Kidney tubule cell (primary cell): ENCODE data around the gene BCL11B.

Experiments used
- DNase-seq: peaks from one replicate; pipeline ENCODE4 v3.0.0-alpha.2; 2018; ENCODE audit warnings: low spot score

BCL11B gene

GRCh38 chr14:99181804-99182520 is 90.0 kb downstream of the BCL11B start:
- no peak for DNase-seq

- no peak for DNase-seq
These were observed 90.8 kb downstream of the BCL11B start for GRCh38 chr14:99181241-99181640.

- no peak for DNase-seq
These were observed 92.1 kb downstream of the BCL11B start for GRCh38 chr14:99179946-99180345.

GRCh38 chr14:99179506-99179905 is 92.5 kb downstream of the BCL11B start:
- no peak for DNase-seq

GRCh38 chr14:99177886-99178835 is 93.8 kb downstream of the BCL11B start:
- no peak for DNase-seq

GRCh38 chr14:99177046-99177655 is 94.8 kb downstream of the BCL11B start:
- no peak for DNase-seq

GRCh38 chr14:99176156-99176945 is 95.6 kb downstream of the BCL11B start:
- no peak for DNase-seq

GRCh38 chr14:99175331-99176155 is 96.5 kb downstream of the BCL11B start:
- no peak for DNase-seq

- no peak for DNase-seq
These were observed 97.2 kb downstream of the BCL11B start for GRCh38 chr14:99174770-99175319.

- DNase-seq: no peak
These were observed 97.8 kb downstream of the BCL11B start for GRCh38 chr14:99174081-99174769.

GRCh38 chr14:99173506-99173905 is 98.5 kb downstream of the BCL11B start:
- DNase-seq: no peak

- DNase-seq: no peak
These were observed 98.9 kb downstream of the BCL11B start for GRCh38 chr14:99173086-99173485.

- DNase-seq: no peak
These were observed 100.6 kb downstream of the BCL11B start for GRCh38 chr14:99171396-99171795.

- no peak for DNase-seq
These were observed 102.1 kb downstream of the BCL11B start for GRCh38 chr14:99169776-99170356.

GRCh38 chr14:99168330-99168729 is 103.7 kb downstream of the BCL11B start:
- no peak for DNase-seq

GRCh38 chr14:99166506-99166905 is 105.5 kb downstream of the BCL11B start:
- DNase-seq: no peak

- no peak for DNase-seq
These were observed 107.3 kb downstream of the BCL11B start for GRCh38 chr14:99164712-99165111.

GRCh38 chr14:99163446-99163845 is 108.6 kb downstream of the BCL11B start:
- DNase-seq: no peak
